Left hindlimb (tissue), 1 donor: ENCODE measurements around the gene LYPD6.

Experiments used
- DNase-seq: peaks from one replicate; pipeline ENCODE4 v3.0.0-alpha.2; 2018

The LYPD6 gene

GRCh38 chr2:149410701-149411484 is 80.5 kb downstream of the LYPD6 start:
- DNase-seq: no peak

- DNase-seq: no peak
Measured at GRCh38 chr2:149413487-149413886, 83.1 kb downstream of the LYPD6 start.

- no peak for DNase-seq
Measured at GRCh38 chr2:149415086-149415485, 84.7 kb downstream of the LYPD6 start.

- DNase-seq: no peak
Measured at GRCh38 chr2:149418065-149418464, 87.7 kb downstream of the LYPD6 start.

- no peak for DNase-seq
Measured at GRCh38 chr2:149420053-149420963, 89.9 kb downstream of the LYPD6 start.

GRCh38 chr2:149421791-149422190 is 91.4 kb downstream of the LYPD6 start:
- DNase-seq: no peak

GRCh38 chr2:149422337-149422990 is 92.1 kb downstream of the LYPD6 start:
- DNase-seq: no peak

GRCh38 chr2:149422991-149423338 is 92.6 kb downstream of the LYPD6 start:
- DNase-seq: no peak

GRCh38 chr2:149423630-149424029 is 93.2 kb downstream of the LYPD6 start:
- DNase-seq: no peak

- no peak for DNase-seq
Measured at GRCh38 chr2:149427387-149427786, 97.0 kb downstream of the LYPD6 start.

- no peak for DNase-seq
Measured at GRCh38 chr2:149428783-149429182, 98.4 kb downstream of the LYPD6 start.

GRCh38 chr2:149430743-149431736 is 100.7 kb downstream of the LYPD6 start:
- DNase-seq: no peak

GRCh38 chr2:149438330-149438960 is 108.1 kb downstream of the LYPD6 start:
- no peak for DNase-seq

- DNase-seq: no peak
Measured at GRCh38 chr2:149441255-149441654, 110.9 kb downstream of the LYPD6 start.

GRCh38 chr2:149442346-149442745 is 112.0 kb downstream of the LYPD6 start:
- DNase-seq: no peak

- DNase-seq: no peak
Measured at GRCh38 chr2:149443150-149443549, 112.8 kb downstream of the LYPD6 start.

GRCh38 chr2:149446748-149447147 is 116.4 kb downstream of the LYPD6 start:
- no peak for DNase-seq

GRCh38 chr2:149448315-149448714 is 117.9 kb downstream of the LYPD6 start:
- no peak for DNase-seq

- no peak for DNase-seq
Measured at GRCh38 chr2:149449017-149449416, 118.6 kb downstream of the LYPD6 start.

GRCh38 chr2:149451417-149452165 is 121.2 kb downstream of the LYPD6 start:
- no peak for DNase-seq

- no peak for DNase-seq
Measured at GRCh38 chr2:149456285-149456684, 125.9 kb downstream of the LYPD6 start.
